Measurements from ENCODE around the gene ZNF146.
"Not testable (repeated sequence)": the region's sequence is repeated elsewhere in the genome, so short reads cannot be mapped to it uniquely, and the experiment has no call there.

Gene ZNF146

GRCh38 chr19:36214386-36215275 is at the start of gene ZNF146, which contains the start of gene ZNF565:
TSS of gene ZNF146 (plus strand) at chr19:36215106. CDS start at chr19:36236441, 21,335 bp downstream.
TSS of gene ZNF565 (minus strand) at chr19:36214665. CDS start at chr19:36201985, 12,680 bp downstream.
- DNase-seq, result peak; percentile 98

- no peak for DNase-seq
Measured at GRCh38 chr19:36169084-36169760, 45.7 kb upstream of the ZNF146 start.

DNA sequence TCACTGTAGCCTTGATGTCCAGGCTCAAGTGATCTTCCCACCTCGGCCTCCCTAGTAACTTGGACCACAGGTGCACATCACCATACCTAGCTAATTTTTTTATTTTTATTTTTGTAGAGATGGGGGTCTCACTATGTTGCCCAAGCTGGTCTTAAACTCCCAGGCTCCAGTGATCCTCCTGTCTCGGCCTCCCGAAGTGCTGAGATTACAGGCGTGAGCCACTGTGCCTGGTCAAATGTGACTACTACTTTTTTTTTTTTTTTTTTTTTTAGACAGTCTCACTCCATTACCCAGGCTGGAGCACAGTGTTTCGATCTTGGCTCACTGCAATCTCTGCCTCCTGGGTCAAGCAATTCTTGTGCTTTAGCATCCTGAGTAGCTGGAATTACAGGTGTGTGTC is 42.1 kb upstream of the ZNF146 start:
- DNase-seq, result no peak

- not testable (repeated sequence) for DNase-seq
Measured at GRCh38 chr19:36173846-36174245, 41.1 kb upstream of the ZNF146 start.

DNA sequence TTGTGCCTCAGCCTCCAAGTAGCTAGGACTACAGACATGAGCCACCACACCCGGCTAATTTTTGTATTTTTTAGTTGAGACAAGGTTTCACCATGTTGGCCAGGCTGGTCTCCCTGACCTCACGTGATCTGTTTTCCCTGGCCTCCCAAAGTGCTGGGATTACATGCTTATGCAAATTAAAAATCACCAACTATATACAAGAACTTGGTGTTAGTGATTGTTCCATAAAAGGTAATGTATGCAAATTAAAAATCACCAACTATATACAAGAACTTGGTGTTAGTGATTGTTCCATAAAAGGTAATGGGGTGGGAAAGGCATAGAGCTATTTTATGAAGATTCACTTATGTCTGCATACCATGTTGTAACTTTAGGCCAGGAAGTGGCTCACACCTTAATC is 35.8 kb upstream of the ZNF146 start:
- DNase-seq, result not testable (repeated sequence)

DNA sequence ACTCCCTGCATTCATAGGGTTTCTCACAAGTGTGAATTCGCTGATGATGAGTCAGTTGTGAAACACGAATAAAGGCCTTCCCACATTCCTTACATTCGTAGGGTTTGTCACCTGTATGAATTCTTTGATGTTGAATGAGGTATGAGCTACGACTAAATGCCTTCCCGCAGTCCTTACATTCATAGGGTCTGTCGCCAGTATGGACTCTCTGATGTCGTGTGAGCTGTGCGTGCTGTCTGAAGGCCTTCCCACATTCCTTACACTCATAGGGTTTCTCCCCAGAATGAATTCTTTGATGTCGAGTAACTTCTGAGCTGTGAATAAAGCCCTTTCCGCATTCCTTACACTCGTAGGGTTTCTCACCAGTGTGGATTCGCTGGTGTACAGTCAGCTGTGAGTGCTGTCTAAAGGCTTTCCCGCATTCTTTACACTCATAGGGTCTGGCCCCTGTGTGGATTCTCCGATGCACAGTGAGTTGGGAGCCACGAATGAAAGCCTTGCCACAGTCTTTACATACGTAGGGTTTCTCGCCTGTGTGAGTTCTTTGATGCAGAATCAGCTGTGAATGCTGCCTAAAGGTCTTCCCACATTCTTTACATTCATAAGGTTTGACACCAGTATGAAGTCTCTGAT is 32.2 kb upstream of the ZNF146 start:
- DNase-seq, result no peak

GRCh38 chr19:36183245-36183628 is 31.7 kb upstream of the ZNF146 start:
- no peak for DNase-seq

GRCh38 chr19:36186722-36187121 is 28.2 kb upstream of the ZNF146 start:
- not testable (repeated sequence) for DNase-seq

DNA sequence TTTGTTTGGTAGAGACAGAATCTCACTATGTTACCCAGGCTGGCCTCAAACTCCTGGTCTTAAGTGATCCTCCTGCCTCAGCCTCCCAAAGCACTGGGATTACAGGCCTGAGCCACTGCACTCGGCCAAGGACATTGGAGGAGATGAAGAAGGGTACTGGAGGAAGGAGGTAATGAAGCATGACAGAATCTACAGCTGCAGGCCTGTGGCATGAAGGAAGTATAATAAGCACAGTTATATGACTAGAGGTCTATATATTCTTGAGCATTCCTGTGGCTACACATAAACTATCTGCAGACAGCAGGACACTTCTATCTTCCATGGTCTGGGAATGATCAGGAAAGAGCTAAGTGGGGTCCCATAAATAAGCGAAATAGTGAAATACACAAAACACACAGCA is 18.7 kb upstream of the ZNF146 start:
- DNase-seq, result no peak

- no peak for DNase-seq
Measured at GRCh38 chr19:36198119-36198518, 16.8 kb upstream of the ZNF146 start.

GRCh38 chr19:36201684-36202083 is 13.2 kb upstream of the ZNF146 start:
- no peak for DNase-seq

- DNase-seq, result no peak
Measured at GRCh38 chr19:36203293-36203692, 11.6 kb upstream of the ZNF146 start.

- no peak for DNase-seq
Measured at GRCh38 chr19:36207605-36208252, 7.2 kb upstream of the ZNF146 start.

DNA sequence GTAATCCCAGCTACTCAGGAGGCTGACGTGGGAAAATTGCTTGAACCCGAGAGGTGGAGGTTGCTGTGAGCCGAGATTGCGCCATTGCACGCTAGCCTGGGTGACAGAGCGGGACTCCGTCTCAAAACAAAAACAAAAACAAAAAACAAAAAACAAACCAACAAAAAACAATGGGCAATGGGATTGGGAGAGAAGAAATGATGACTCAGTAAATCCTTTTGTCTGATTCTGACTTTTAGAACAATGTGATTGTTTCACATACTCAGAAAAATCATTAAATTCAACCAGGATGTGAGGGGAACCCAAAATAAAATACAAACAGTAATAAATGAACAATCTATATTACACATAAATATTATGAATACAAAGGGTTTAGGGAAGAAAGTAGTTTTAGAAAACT is 5.5 kb upstream of the ZNF146 start:
- DNase-seq, result no peak

GRCh38 chr19:36210497-36210896 is 4.4 kb upstream of the ZNF146 start:
- DNase-seq, result no peak

DNA sequence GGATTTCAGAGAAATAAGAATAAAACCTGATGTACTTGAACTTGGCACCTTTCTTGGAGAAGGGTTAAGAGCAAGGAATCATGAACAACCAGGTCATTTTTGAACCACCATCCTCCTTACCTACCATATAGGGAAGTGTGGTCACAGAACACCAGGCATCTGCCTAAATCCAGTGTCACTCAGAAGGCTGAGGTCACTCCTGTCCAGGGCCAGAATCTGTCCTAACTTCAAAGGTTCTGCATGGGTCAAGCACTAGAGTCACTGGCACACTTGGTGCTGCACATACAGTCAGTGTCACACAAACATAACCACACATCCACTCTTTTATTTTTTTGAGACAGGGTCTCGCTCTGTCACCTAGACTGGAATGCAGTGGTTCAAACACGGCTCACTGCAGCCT is 2.0 kb upstream of the ZNF146 start:
- DNase-seq, result no peak

GRCh38 chr19:36215276-36216123 is 594 bp downstream of the ZNF146 start:
- peak; percentile 16 for DNase-seq

GRCh38 chr19:36221474-36221873 is 6.6 kb downstream of the ZNF146 start:
- DNase-seq, result no peak

GRCh38 chr19:36222503-36222902 is 7.6 kb downstream of the ZNF146 start:
- no peak for DNase-seq

- DNase-seq, result no peak
Measured at GRCh38 chr19:36225219-36225892, 10.4 kb downstream of the ZNF146 start.

DNA sequence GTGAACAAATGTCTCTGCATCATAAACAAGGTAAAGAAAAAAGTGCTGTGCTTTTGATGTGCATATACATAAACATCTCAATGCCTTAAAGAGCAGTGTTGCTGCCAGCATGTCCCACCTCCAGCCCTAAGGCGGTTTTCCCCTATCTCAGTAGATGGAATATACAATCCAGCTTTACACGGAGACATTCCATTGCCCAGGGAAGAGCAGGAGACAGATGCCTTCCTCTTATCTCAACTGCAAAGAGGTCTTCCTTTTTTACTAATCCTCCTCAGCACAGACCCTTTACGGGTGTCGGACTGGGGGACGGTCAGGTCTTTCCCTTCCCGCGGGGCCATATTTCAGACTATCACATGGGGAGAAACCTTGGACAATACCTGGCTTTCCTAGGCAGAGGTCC is 18.7 kb downstream of the ZNF146 start:
- not testable (repeated sequence) for DNase-seq
